Subcutaneous abdominal adipose tissue (tissue), 5 donors: ENCODE results near the gene KRT7.

Source experiments
- H3K27ac ChIP-seq: one replicate; pipeline ENCODE4 v1.7.0; 2013; ENCODE audit warnings: low read depth, mild to moderate bottlenecking, inconsistent platforms, low read length, moderate library complexity
- H3K27me3 ChIP-seq, 5 donors: one replicate each; pipeline ENCODE4 v1.7.0; 2013; ENCODE audit warnings: low read length in 5 of 5, inconsistent platforms in 1 of 5; ENCODE audit not compliant: control insufficient read depth in 5 of 5, insufficient read depth in 4 of 5
- H3K36me3 ChIP-seq, 5 donors: one replicate each; pipeline ENCODE4 v1.7.0; 2013; ENCODE audit warnings: low read length in 5 of 5; ENCODE audit not compliant: control insufficient read depth in 5 of 5, insufficient read depth in 5 of 5
- H3K4me1 ChIP-seq, 5 donors: one replicate each; pipeline ENCODE4 v1.7.0; 2013; ENCODE audit warnings: low read length in 5 of 5, mild to moderate bottlenecking in 3 of 5, moderate library complexity in 1 of 5; ENCODE audit not compliant: control insufficient read depth in 5 of 5, insufficient read depth in 5 of 5
- H3K4me3 ChIP-seq, 5 donors: one replicate each; pipeline ENCODE4 v1.7.0; 2013; ENCODE audit warnings: low read length in 5 of 5, low read depth in 1 of 5
- H3K9ac ChIP-seq, 5 donors: one replicate each; pipeline ENCODE4 v1.7.0; 2013; ENCODE audit warnings: low read length in 5 of 5, mild to moderate bottlenecking in 4 of 5, moderate library complexity in 3 of 5
- H3K9me3 ChIP-seq, 5 donors: one replicate each; pipeline ENCODE4 v1.7.0; 2013; ENCODE audit warnings: low read length in 5 of 5; ENCODE audit not compliant: control insufficient read depth in 5 of 5
- donor health status: healthy.
- donor health status: healthy.
- donor health status: healthy.
- donor health status: healthy.
- donor health status: healthy.

The KRT7 gene

DNA sequence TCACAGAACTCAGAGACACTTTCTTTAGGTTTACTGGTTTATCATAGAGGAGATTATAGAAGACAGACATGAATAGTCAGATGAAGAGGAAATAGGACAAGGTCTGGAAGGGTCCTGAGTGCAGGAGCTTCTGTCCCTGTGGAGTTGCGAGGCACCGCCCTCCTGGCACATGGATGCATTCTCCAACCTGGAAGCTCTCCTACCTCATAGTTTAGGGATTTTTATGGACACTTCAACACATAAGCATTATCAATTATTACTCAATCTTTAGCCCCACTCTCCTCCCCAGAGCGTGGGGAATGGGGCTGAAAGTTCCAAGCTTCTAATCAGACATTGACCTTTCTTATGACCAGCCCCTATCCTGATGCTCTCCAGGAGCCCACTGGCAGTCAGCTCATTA is 12.6 kb upstream of the KRT7 start:
- Histone ChIP-seq H3K36me3 (no peaks in the 10 kb centered on the region), H3K27me3 (peaks cover 0 to 27% (median 12%) of the 10 kb centered on the region in 5 donors), H3K4me1 (peaks cover 0 to 14% (median 0%) of the 10 kb centered on the region in 5 donors), H3K27ac (no peak overlapping the region), H3K4me3 (no peak overlapping the region), H3K9me3 (no peaks in the 10 kb centered on the region), H3K9ac (no peak overlapping the region)

GRCh38 chr12:52221070-52221781 is 11.8 kb upstream of the KRT7 start:
- Histone ChIP-seq H3K9me3 (no peaks in the 10 kb centered on the region), H3K4me1 (peaks cover 0 to 13% (median 0%) of the 10 kb centered on the region in 5 donors), H3K27ac (no peak overlapping the region), H3K9ac (no peak overlapping the region), H3K27me3 (peaks cover 0 to 23% (median 12%) of the 10 kb centered on the region in 5 donors), H3K4me3 (no peak overlapping the region), H3K36me3 (no peaks in the 10 kb centered on the region)

- Histone ChIP-seq H3K4me3 (no peak overlapping the region), H3K4me1 (peaks cover 0 to 5% (median 0%) of the 10 kb centered on the region in 5 donors), H3K27me3 (peaks cover 0 to 19% (median 12%) of the 10 kb centered on the region in 5 donors), H3K36me3 (no peaks in the 10 kb centered on the region), H3K27ac (no peak overlapping the region), H3K9me3 (no peaks in the 10 kb centered on the region), H3K9ac (no peak overlapping the region)
Measured at GRCh38 chr12:52221912-52222457, 11.1 kb upstream of the KRT7 start.

GRCh38 chr12:52222692-52223091 is 10.4 kb upstream of the KRT7 start:
- no peak overlapping the region for H3K4me3 ChIP-seq
- H3K9me3 ChIP-seq, result no peaks in the 10 kb centered on the region
- no peaks in the 10 kb centered on the region for H3K36me3 ChIP-seq
- H3K4me1 ChIP-seq, result no peaks in the 10 kb centered on the region
- H3K27me3 ChIP-seq, result peaks cover 0 to 19% (median 12%) of the 10 kb centered on the region in 5 donors
- no peak overlapping the region for H3K9ac ChIP-seq
- no peak overlapping the region for H3K27ac ChIP-seq

- H3K9me3 ChIP-seq, result no peaks in the 10 kb centered on the region
- peaks cover 0 to 2% (median 0%) of the 10 kb centered on the region in 5 donors for H3K4me1 ChIP-seq
- no peaks in the 10 kb centered on the region for H3K36me3 ChIP-seq
- no peak overlapping the region for H3K9ac ChIP-seq
- H3K27me3 ChIP-seq, result peaks cover 0 to 19% (median 12%) of the 10 kb centered on the region in 5 donors
- no peak overlapping the region for H3K27ac ChIP-seq
- H3K4me3 ChIP-seq, result no peak overlapping the region
Measured at GRCh38 chr12:52223406-52224039, 9.5 kb upstream of the KRT7 start.

GRCh38 chr12:52224151-52224550 is 8.9 kb upstream of the KRT7 start:
- no peak overlapping the region for H3K4me3 ChIP-seq
- no peaks in the 10 kb centered on the region for H3K36me3 ChIP-seq
- no peak overlapping the region for H3K27ac ChIP-seq
- H3K4me1 ChIP-seq, result peaks cover 0 to 8% (median 4%) of the 10 kb centered on the region in 5 donors
- H3K27me3 ChIP-seq, result peaks cover 0 to 19% (median 9%) of the 10 kb centered on the region in 5 donors
- no peaks in the 10 kb centered on the region for H3K9me3 ChIP-seq
- H3K9ac ChIP-seq, result no peak overlapping the region

- Histone ChIP-seq H3K27me3 (peaks cover 0 to 20% (median 5%) of the 10 kb centered on the region in 5 donors), H3K36me3 (no peaks in the 10 kb centered on the region), H3K4me3 (no peak overlapping the region), H3K9me3 (no peaks in the 10 kb centered on the region), H3K9ac (no peak overlapping the region), H3K27ac (no peak overlapping the region), H3K4me1 (peaks cover 4 to 20% (median 16%) of the 10 kb centered on the region in 5 donors)
Measured at GRCh38 chr12:52225752-52226151, 7.3 kb upstream of the KRT7 start.

GRCh38 chr12:52226446-52226845 is 6.6 kb upstream of the KRT7 start:
- no peaks in the 10 kb centered on the region for H3K9me3 ChIP-seq
- no peaks in the 10 kb centered on the region for H3K36me3 ChIP-seq
- H3K4me1 ChIP-seq, result peaks cover 4 to 25% (median 22%) of the 10 kb centered on the region in 5 donors
- no peak overlapping the region for H3K4me3 ChIP-seq
- H3K9ac ChIP-seq, result no peak overlapping the region
- peaks cover 0 to 22% (median 5%) of the 10 kb centered on the region in 5 donors for H3K27me3 ChIP-seq
- no peak overlapping the region for H3K27ac ChIP-seq

DNA sequence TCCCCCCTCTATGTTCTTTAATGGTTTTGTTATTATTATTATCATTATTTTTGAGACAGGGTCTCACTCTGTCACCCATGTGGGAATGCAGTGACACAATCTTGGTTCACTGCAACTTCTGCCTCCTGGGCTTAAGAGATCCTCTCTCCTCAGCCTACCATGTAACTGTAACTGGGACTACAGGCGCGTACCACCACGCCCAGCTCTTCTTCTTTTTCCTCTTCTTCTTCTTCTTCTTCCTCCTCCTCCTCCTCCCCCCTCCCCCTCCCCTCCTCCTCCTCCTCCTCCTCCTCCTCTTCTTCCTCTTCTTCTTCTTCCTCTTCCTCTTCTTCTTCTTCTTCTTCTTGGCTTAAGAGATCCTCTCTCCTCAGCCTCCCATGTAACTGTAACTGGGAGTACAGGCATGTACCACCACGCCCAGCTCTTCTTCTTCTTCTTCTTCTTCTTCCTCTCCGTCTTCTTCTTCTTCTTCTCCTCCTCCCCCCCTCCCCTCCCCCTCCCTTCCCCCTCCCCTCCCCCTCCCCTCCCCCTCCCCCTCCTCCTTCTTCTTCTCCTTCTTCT is 5.4 kb upstream of the KRT7 start:
- no peaks in the 10 kb centered on the region for H3K9me3 ChIP-seq
- peaks cover 7 to 27% (median 12%) of the 10 kb centered on the region in 5 donors for H3K27me3 ChIP-seq
- no peak overlapping the region for H3K9ac ChIP-seq
- no peak overlapping the region for H3K4me3 ChIP-seq
- H3K27ac ChIP-seq, result no peak overlapping the region
- H3K4me1 ChIP-seq, result peaks cover 4 to 37% (median 22%) of the 10 kb centered on the region in 5 donors
- no peaks in the 10 kb centered on the region for H3K36me3 ChIP-seq

- no peak overlapping the region for H3K9ac ChIP-seq
- H3K36me3 ChIP-seq, result no peaks in the 10 kb centered on the region
- no peaks in the 10 kb centered on the region for H3K9me3 ChIP-seq
- H3K4me1 ChIP-seq, result peaks cover 4 to 39% (median 24%) of the 10 kb centered on the region in 5 donors
- H3K4me3 ChIP-seq, result no peak overlapping the region
- H3K27ac ChIP-seq, result no peak overlapping the region
- peaks cover 9 to 27% (median 18%) of the 10 kb centered on the region in 5 donors for H3K27me3 ChIP-seq
Measured at GRCh38 chr12:52228366-52228765, 4.7 kb upstream of the KRT7 start.
